Ammon's horn (tissue), 1 donor: Measurements from ENCODE around the gene TBX1.

Source experiments
- DNase-seq: peaks from one replicate; pipeline ENCODE4 v3.0.0-alpha.2; 2016; ENCODE audit warnings: low spot score

TBX1 gene

GRCh38 chr22:19760058-19760950 lies at the start of gene TBX1:
Gene TBX1 (plus strand): TSS chr22:19760778. CDS start chr22:19760844, 66 bp downstream.
- no peak for DNase-seq

- no peak for DNase-seq
Observed at GRCh38 chr22:19713245-19713644, 47.3 kb upstream of the TBX1 start.

- no peak for DNase-seq
Observed at GRCh38 chr22:19713650-19714311, 46.8 kb upstream of the TBX1 start.

GRCh38 chr22:19714312-19715187 lies 46.0 kb upstream of the TBX1 start, which contains the start of gene SEPTIN5:
Gene SEPTIN5 (plus strand): TSS chr22:19714503. CDS start chr22:19714589, 86 bp downstream.
- DNase-seq, result no peak

- DNase-seq, result no peak
Observed at GRCh38 chr22:19715188-19715930, 45.2 kb upstream of the TBX1 start.

- no peak for DNase-seq
Observed at GRCh38 chr22:19716041-19716828, 44.3 kb upstream of the TBX1 start.

GRCh38 chr22:19716829-19717105 lies 43.8 kb upstream of the TBX1 start:
- no peak for DNase-seq

GRCh38 chr22:19717181-19717580 lies 43.4 kb upstream of the TBX1 start:
- DNase-seq, result no peak

- DNase-seq, result peak; percentile 54
Observed at GRCh38 chr22:19717691-19718455, 42.7 kb upstream of the TBX1 start.

GRCh38 chr22:19718456-19719049 lies 42.0 kb upstream of the TBX1 start:
- DNase-seq, result no peak

- no peak for DNase-seq
Observed at GRCh38 chr22:19719050-19719482, 41.5 kb upstream of the TBX1 start.

- no peak for DNase-seq
Observed at GRCh38 chr22:19719488-19720021, 41.0 kb upstream of the TBX1 start.

- no peak for DNase-seq
Observed at GRCh38 chr22:19720150-19720827, 40.3 kb upstream of the TBX1 start.

- DNase-seq, result no peak
Observed at GRCh38 chr22:19720999-19721329, 39.6 kb upstream of the TBX1 start.

GRCh38 chr22:19721330-19722177 lies 39.0 kb upstream of the TBX1 start:
- no peak for DNase-seq

- DNase-seq, result no peak
Observed at GRCh38 chr22:19722178-19722981, 38.2 kb upstream of the TBX1 start.

GRCh38 chr22:19722982-19723231 lies 37.7 kb upstream of the TBX1 start:
- DNase-seq, result no peak
